GM21447 (cell line): ENCODE data around the gene FRMD4A.
"Not testable (repeated sequence)": the region's sequence is repeated elsewhere in the genome, so short reads cannot be mapped to it uniquely, and the experiment has no call there.

Experiments
- ATAC-seq: cut with Tn5 transposase; IDR thresholded peaks from one replicate; pipeline ENCODE4 v1.9.1; 2021; ENCODE audit not compliant: unreplicated experiment

Gene FRMD4A

DNA sequence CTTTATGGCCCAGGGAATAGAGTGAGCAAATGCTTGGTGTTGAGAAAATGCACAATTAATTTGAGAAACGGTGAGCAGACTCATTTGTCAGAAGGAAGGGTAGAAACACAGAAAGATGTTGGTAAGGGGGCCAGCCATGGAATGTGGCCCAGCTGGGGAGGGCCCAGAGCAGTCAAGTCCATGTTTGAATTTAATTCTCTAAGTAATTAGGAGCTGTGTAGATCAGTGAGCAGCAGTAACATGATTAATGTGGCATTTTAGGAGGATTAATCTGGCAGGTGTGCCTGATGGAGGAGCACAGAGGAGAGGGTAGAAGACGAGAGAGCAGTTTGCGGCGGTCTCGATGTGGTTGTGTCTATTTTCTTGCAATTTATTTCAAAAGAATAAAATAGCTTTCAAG lies 218.7 kb downstream of the FRMD4A start:
- ATAC-seq = no peak

DNA sequence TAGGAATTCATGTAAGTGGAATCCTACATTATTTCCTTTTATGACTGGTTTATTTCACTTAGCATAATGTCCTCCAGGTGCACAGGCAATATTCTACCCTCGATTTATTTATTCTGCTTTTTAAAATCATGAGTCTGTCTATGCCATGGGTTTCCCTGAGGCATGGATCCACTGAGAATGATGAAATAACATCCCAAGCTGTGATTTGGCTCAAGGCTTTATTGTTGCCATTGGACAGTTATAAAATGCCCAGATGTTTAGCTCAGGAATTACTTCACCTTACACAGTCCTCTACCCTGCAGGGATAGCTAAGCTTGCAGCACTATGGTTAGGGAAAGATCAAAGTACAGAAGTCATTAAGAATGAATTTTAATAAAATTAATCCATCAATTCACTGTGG lies 219.5 kb downstream of the FRMD4A start:
- ATAC-seq = no peak

DNA sequence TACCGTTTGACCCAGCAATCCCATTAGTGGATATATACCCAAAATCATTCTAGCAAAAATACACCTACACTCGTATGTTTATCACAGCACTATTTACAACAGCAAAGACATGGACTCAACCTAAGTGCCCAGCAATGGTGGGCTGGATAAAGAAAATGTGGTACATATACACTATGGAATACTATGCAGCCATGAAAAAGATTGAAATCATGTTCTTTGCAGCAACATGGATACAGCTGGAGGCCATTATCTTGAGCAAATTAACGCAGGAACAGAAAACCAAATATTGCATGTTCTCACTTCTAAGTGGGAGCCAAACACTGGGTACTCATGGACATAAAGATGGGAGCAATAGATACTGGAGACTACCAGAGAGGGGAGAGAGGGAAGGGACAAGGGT lies 223.9 kb downstream of the FRMD4A start:
- no peak for ATAC-seq

DNA sequence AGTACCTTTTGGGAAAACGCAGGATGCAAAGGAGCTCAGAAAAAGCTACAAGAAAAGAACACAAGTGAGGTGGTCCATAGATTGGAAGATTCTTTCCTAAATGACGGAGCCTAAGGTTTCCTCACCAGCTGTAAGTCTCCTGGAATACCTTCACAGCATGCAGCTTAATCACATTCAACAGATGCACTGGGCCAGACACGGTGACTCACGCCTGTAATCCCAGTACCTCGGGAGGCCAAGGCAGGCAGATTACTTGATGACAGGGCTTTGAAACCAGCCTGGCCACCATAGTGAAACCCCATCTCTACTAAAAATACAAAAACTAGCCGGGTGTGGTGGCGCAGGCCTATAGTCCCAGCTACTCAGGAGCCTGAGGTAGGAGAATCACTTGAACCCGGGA lies 228.7 kb downstream of the FRMD4A start:
- ATAC-seq = no peak

DNA sequence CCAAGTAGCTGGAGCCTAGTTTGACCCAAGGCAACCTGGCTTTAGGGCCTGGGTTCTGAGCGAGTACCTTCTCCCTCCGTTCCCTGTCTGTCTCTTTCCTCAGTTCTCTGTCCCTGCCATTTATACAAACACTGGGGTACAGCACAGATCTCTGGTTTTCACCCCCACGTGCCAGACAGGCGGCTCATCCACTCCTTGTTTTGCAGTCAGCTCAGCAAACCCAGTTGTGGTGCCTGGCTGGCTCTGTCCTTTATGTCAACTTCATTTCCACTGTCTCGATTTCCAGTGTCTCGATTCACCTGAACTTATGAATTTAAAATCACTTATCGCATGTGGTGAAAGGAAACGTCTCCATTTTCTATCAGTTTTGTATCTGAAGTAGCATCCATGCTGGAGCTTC lies 230.8 kb downstream of the FRMD4A start:
- no peak for ATAC-seq

DNA sequence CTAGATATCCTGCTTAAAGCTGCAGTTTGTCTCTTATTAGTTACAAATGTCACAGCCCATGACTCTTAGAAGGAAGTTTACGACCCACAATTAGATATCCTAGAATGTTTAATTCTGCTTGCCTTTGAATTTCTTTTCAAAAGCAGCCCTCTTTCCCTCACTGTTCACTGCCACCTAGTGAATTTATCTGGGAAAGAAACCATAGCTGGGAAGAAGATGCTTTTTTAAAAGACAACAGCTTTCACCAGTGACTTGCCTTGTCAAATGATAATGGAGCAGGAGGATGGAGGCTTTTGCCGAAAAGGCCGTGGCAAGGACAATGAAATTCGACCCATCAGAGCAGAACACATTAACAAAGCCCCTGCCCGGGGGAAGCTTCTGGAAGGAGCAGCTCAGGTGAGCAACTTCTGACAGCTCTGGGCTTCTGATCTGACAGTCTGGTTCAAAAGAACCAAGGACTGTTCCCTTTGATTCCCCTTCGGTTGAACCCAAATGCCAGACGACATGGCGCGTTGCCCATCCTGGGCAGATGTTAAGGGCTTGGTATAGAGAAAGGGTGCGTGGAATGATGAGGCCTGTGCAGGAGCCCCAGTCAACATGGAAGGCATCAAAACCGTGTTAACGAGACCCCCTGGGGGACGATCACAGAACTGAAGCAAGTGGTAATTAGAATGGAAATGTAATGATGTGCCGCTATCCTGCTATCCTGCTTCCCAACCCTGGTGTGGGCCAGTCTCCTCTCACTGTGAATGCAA lies 236.8 kb downstream of the FRMD4A start:
- no peak for ATAC-seq

DNA sequence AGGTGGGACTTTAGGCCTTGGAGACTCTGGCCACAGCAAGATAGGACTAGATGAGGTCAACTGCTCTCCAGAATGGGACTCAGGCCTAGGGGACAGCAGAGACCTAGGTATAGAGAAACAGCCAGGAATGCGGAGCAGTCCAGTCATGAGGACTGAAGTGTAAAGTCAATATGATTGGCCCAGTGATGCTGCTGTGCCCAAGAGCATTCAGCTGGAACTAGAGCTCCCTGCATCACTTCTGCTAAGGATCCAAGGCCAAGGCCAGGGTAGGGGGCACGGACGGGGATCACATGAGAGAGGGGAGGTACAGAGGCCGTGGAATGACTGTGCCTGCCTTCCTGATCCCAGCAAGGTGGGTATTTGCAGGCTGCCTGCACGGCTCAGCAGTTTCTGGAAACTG lies 237.9 kb downstream of the FRMD4A start:
- ATAC-seq = no peak

DNA sequence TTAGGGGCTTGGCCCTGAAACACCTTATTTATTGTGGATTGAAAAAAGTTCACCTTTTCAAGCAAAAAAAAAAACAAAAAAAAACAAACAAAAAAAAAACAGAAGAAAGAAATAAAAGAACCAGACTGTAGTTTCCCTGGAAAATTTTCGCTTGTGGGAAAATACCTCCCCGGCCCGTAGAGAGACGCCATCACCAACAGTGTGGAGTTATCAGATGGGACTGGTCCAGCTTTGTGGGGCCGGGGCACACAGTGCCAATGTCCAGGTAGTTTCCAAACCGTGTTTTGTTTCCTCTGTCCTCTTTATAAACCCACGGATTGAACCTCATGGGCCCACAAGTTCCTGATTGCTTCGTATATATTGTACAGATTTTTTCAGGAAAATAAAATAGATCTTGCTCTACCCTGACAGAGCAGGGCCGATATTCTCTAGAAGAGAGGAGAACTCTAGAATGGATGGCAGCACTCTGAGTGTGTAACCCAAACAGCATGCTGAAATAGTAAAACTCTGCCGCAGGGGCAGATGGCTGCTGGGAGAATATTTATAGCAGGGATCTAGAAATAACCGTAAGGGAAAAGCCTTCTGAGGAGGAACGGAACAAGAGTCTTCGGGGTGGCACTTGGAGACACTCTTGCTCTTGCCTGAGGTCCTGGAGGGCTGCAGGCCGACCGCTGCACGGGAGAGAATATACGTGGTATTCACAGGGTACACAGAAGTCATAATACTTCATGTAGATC lies 241.0 kb downstream of the FRMD4A start:
- ATAC-seq = no peak

DNA sequence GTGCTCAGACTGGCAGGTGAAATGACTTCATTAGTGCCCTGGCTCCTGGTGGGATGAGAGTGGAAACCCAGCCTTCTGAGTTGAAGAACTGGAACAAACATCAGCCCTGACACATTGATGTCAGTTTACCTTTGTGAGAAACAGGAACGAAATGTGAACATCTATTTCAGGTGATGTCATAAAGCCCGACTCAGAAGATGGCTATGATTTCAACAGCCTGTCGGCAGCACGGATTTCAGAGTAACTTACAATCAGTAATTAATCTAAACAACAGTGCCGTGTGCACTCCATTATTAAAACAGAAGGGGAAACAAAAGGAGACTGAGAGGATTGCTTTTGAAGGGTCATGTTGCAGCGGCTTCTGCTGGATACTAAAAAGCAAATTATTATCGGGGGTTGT lies 243.2 kb downstream of the FRMD4A start:
- no peak for ATAC-seq

DNA sequence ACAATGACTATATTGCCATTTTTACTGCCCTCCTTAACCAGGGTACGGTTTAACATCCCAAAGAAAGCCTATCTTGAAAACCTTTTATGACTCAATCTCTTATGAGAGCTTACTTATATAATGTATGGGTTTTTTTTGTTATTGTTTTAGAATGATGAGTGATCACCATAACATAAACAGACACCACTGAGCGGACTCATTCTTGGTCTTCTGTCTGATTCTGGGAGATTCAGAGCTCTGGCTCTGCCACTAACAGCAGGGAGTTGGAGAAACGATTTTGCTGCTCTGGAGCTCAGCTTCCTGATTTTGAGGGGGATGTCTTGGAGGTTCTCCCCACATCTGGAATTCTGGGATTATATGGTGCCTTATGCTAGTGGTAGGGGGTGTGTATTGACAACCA lies 244.1 kb downstream of the FRMD4A start:
- ATAC-seq = no peak

DNA sequence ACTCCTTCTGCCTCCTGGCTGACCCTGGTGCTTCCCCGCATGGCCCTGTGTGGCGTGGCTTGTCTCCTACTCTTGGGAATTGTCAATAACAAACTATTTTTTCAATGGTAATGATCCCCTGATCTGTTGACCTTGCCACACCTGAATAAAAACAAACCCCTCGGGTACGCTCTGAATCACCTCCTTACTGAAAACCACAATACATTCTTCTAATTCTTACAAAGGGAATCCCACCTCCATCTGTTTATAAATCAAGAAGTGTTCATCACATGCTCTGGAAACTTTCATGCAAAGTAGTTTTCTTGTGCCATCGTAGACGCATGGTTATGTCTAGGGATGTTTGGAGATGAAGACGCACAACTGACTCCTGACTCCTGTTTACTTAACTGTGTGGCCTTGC lies 245.8 kb downstream of the FRMD4A start:
- no peak for ATAC-seq

DNA sequence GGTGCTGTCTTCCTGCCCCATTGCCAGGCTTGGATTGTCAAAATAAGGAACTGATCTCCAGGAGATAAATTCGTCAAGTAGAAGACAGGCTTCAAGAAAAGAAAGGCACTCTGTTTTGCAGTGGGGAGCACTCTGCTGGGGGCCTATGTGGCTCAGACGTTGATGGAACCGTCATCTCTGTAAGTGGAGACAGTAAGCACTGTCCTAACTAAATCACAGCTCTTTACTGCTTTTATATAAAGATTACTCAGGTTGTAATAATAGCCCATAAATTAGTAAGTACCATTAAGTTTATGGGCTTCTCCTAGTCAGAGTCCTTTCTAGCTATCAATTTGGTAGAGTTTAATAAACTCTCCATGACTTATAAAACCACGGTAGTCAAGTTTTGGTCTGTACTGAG lies 249.9 kb downstream of the FRMD4A start:
- ATAC-seq = no peak

DNA sequence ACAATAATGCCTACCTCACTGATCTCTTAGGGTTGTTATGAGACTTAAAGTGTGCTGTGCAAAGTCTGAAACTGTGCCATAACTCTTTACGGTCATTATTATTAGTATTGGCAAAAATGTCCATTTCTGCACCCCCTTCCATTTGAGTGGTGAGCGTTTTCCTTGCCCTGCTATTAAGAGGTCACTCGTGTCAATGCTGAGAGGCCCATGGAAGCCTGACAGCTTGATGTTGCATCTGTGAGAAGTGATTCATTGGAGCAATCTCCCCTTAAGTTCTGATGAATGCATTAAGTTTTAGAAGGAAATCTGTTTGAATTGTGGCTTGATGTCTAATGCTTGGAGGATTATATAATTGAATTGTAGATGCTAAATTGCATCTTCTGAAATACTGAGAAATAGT lies 253.3 kb downstream of the FRMD4A start:
- no peak for ATAC-seq

DNA sequence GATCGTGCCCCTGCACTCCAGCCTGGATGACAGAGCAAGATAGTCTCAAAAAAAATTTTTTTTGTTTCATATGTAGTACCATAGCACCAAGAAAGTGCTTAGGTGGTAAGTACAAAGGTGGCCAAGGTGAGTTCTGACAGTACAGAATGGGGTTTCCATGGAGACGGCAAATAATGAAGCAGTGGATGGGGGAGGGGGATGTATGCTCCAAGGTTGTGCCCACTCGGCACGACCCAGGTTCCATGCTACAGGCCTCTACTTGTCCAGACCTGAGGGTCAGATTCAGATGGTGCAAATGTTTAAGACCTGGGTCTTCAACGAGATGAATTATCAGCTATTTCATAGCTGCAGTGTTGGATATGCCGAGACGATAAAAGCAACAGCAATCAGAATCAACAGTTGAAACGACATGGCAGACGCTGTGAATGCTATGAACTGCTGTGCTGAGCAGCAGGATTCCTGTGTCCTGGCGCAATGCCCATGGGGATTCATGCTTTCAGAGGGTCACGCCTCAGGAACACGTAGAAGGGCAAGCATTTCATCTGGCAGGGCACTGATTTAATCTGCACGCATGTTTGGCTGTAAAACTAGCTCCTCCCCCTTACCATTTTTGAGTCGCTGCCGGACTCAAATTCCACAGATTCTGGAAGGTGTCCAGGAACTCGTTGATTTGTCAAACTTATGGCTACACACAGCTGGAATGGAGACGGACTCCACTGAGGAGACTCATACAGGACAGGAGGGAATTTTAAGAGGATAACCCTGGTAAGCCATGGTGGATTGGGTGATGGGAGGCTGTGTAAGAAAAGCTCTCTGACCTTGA lies 256.5 kb downstream of the FRMD4A start:
- ATAC-seq = no peak

DNA sequence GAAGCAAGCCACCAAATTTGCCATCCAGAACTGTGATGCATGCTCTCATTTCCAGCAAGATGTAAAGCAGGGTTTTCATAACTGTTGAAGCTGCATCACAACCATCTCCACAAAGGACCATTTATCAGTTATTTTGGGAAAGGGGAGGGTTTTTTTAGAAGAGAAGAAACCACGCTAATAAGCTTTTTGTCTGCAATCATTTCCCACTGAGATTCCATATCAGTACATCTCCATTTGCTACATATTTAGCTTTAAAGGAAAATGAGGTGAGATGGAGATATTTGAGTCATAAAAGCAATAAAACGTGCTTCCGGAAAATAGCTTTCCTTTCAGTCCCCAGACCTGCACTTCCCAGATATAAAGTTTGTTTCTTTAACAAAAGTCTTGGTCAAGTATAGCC lies 258.2 kb downstream of the FRMD4A start:
- ATAC-seq = no peak

DNA sequence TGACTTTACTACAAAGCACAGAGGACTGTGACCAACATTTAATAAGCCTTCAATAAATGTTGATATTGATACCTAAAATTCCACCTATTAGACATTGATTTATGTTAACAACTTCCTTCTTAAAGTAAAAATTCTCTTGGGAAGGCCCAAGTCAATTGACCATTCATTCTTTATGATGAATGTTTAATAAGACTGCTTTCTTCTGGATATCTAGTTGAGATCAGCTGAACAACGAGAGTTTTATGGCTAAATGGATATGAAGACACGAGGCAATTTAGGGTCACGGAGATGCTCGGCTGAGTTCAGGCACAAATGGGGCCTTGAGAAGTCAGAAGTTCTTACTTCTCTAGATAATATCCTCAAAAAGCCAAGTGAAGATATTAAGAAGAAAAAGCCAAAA lies 258.8 kb downstream of the FRMD4A start:
- ATAC-seq = no peak

DNA sequence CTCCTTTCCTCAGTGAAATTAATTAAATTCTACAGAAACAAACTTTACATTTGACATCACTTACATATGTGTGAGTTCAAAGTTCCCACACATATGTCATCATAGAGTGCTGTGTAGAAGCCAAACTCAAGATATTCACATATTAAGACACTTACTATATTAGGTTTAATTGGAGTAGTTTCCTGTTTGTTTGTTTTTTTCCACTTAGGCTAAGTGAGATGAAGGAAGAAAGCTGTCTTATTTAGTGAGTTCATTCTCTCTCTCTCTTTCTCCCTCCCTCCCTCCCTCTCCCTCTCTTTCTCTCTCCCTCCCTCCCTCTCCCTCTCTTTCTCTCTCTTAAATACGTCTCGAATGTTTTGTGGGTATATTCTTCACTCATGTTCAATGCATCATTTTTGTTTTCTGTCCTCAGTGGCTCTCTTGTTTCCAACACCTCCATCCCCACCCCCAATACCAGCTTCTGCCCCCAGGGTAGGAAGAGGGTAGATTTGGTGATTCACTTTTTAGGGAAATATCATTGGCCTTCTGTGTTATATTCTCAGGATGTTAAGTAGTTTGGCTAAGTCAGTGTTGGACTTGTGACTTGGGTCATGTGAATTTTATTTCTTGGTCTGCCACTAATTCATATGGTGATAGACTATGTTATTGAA lies 262.0 kb downstream of the FRMD4A start:
- no peak for ATAC-seq

DNA sequence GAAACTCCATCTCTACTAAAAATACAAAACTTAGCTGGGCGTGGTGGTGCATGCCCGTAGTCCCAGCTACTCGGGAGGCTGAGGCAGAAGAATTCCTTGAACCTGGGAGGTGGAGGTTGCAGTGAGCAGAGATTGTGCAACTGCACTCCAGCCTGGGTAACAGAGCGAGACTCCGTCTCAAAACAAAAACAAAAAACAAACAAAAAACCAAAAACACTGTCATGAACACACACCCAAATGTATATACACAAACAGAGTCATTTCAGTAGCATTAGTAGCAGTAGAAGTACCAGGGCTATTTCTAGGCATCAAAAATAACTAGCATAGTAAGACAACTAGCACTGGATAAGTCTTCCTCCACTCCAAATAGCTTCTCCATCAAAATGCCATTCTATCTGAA lies 263.1 kb downstream of the FRMD4A start:
- not testable (repeated sequence) for ATAC-seq

DNA sequence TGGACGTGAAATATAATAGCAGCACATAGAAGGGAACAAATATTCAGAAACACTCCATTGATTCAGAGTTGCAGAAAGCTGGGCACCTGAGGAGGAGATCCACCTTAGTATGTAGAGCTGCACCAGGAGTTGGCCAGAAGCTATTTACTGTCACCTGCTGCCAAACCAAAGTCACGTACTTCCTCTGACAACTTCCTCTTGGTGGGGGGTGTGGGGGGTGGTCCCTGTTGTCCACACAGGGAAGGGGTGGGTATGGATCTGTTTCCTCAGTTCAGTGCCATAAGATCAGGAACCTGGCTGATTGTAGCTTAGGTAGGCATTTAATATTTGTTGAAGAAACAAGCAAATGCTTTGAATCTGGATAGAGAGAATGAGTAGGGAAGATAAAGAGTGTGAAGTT lies 264.6 kb downstream of the FRMD4A start:
- ATAC-seq = no peak

DNA sequence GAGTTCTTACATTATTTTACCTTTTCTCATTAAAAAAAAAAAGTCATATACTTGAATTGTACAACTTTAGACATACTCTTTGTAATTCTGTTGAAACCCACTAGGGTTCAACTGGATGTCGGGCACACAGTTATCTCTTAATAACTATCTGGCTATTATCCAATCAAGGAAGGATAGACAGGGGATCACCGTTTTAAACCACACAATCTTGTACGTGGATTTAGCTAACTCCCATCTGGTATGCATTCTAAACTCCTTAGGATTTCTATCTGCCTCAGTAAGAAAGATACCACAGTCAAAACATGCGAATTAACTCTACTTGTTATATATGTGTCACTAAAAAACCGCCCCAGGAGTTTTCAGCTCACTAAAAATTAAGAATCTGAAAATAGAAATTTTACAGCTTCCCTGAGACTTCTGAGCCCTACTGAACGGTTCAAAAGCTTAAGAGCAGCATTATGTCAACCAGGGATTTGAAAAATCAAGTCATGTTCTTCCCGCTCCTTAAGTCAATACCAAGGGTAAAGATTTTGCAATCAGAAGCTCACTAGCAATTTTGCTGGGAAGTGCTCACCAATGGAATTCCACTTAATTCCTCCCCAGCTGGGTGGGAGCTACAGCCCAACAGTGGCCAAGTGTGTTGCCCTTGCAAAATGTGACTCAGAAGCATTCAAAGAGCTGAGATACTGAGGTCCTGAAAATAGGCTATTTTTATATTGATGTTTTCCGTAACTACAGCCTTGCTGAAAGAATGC lies 267.0 kb downstream of the FRMD4A start:
- no peak for ATAC-seq
